ENCODE results near the gene NOTCH1.

GRCh38 chr9:136592666-136593065 lies 46.8 kb upstream of the NOTCH1 start:
- TF ChIP-seq, protein P1, sequence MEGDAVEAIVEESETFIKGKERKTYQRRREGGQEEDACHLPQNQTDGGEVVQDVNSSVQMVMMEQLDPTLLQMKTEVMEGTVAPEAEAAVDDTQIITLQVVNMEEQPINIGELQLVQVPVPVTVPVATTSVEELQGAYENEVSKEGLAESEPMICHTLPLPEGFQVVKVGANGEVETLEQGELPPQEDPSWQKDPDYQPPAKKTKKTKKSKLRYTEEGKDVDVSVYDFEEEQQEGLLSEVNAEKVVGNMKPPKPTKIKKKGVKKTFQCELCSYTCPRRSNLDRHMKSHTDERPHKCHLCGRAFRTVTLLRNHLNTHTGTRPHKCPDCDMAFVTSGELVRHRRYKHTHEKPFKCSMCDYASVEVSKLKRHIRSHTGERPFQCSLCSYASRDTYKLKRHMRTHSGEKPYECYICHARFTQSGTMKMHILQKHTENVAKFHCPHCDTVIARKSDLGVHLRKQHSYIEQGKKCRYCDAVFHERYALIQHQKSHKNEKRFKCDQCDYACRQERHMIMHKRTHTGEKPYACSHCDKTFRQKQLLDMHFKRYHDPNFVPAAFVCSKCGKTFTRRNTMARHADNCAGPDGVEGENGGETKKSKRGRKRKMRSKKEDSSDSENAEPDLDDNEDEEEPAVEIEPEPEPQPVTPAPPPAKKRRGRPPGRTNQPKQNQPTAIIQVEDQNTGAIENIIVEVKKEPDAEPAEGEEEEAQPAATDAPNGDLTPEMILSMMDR (conservative IDR thresholded peaks at IDR 0.05; ENCODE audit: low read depth, low read length), result no peak
- TF ChIP-seq EZH2 (IDR thresholded peaks at IDR 0.05; ENCODE audit: borderline replicate concordance, low read depth, low read length, poor library complexity, severe bottlenecking), result no peak

Measured in A673 (cell line).